GM21529 (cell line): ENCODE measurements around the gene NOL4L.

Source experiments
- ATAC-seq: cut with Tn5 transposase; IDR thresholded peaks from one replicate; pipeline ENCODE4 v1.9.1; 2021; ENCODE audit not compliant: unreplicated experiment

The NOL4L gene, protein sequence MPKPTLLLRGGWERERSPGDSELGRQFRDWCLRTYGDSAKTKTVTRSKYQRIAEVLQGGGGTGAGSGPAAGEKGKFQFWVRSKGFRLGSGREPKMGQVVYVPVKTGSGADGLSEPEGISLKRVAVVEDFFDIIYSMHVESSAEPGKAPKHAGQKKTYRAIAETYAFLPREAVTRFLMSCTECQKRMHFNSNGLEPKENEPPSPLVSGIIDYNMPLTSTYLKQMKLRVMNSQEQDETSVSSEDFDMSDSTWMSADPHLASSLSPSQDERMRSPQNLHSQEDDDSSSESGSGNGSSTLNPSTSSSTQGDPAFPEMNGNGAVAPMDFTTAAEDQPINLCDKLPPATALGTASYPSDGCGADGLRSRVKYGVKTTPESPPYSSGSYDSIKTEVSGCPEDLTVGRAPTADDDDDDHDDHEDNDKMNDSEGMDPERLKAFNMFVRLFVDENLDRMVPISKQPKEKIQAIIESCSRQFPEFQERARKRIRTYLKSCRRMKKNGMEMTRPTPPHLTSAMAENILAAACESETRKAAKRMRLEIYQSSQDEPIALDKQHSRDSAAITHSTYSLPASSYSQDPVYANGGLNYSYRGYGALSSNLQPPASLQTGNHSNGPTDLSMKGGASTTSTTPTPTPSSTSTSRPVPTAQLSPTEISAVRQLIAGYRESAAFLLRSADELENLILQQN

DNA sequence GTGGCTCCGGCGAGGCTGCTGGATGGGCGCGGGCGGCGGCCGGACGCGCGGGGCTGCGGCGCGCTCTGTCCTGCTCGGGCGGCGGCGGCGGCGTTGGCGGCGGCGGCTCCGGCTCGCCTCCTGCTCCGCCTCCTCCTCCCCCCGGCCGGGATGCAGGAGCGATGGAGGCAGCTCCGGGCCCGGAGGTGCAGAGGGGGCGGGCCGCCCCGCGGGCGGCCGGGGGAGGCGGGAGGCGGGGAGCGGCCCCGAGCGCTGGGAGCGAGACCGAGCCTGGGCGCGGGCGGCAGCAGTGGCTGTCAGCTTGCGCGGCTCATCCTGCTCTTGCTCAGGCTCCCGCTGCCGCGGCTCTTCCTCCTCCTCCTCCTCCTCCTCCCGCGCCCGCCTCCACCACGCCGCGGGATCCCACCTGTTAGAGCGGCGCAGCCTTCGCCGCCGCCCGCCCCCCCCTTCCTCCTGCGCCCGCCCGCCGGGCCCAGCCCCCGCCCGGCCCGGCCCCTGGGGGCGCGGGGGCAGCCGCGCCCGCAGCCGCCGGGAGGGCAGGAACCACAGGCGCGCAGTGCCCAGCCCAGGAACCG lies at the start of gene NOL4L:
TSS of gene NOL4L (minus strand) at position 323 of the 575 bp plus-strand sequence. CDS start 443 bp downstream, outside the sequence.
- ATAC-seq: no peak

DNA sequence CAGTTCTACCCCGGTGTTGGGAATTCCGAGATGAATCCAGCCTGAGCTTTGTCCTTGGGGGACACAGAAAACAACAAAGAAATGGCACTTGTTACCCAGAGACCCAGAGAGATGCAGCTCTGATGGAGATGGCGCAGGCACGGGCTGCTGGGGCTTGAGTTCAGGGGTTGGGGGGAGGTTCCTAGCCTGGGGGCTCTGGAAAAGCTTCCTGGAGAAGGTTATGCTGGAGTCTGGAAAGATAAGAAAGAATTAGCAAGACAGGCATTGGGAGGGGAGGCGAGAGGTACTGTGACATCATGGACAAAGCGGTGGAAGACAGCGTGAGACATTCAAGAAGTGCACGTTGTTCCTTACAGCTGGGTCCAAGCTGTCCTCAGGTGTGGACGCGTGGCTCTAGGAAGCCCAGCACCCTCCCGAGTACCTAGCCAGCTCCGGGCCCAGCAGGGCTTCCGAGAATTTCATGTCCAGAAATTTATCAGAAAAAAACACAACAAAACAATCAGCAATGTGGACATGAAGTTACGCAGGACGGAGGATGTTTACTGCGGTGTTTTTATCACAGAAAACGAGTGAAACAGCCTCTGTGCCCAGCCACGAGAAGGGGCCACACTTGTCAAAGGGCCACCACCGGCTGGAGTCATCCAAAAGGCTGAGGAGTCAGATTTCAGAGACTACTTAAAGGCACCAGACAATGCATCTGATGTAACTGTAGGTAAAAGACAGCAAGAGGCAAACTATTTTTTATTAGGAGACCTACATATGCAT lies 49.1 kb upstream of the NOL4L start:
- ATAC-seq: no peak

DNA sequence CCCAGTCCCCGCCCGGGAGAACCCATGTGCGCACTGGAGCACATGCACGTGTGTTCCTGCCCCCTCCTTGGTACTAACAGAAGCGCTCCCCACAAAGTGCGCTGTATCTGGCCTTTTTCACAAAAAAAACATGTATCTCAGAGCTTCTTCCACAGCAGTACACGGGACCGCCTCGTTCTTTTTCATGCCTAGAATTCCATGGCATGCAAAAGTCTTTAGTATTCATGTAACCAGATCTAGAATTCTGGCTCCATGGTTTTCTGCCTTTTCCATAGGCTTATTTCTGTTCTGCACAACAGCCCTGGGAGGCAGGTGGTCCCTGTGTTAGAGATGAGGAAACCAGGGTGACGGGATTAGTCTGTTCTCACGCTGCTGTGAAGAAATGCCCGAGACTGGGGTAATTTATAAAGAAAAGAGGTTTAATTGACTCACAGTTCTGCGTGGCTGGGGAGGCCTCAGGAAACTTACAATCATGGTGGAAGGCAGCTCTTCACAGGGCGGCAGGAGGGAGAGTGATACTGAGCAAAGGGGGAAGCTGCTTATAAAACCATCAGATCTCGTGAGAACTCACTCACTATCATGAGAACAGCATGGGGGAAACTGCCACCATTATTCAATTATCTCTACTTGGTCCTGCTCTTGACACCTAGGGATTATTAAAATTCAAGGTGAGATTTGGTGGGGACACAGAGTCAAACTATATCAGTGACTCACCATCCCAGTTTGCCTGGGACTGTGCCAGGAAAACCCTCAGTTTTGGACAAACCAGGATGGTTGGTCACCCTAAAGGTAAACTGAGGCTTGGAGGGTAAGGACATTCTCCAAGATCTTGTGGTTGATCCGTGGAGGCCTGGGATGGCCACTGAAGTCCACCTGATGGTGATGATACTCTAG lies 47.6 kb upstream of the NOL4L start:
- no peak for ATAC-seq

DNA sequence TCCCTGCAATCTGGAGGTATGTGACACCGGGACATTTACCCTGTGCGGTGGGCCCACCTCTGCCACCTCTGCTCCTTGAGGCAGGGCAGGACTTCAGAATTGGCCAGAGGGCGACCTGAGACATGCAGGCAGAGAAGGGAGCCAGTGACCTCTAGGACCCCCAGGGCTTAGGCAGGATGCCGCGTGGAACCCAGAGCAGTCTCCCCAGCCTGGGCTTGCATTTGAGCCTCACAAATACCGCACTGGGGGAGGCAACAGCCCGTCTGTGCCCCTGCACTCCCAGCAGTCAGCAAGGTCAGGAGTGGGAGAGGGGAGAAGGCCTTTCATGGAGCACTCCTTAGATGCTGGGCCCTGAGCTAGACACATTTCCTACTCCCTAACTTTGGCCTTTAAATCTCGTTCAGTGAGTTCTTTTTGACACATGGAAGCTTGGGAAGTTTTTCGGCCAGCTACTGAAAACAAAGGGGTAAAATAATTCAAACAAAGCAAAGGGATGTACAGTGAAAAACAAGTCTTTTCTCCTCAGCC lies 46.9 kb upstream of the NOL4L start:
- no peak for ATAC-seq

DNA sequence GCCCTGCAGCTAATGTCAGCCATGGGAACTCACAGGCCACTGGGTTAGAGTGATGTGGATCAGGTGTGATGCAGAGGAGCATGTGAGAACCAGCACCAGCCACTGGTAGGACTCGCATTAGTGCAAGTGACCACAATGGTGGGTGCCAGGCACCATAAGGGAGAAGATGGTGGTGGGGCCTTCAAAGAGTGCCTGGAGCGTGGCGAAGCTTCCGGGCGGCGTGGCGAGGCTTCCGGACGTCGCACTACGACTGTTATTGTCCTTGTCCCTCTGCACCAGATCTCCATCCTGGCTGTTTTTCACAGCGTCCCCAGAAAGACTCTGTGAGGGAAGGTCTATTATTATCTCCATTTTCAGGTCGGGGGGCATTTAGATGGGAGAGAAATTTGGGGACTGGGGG lies 44.7 kb upstream of the NOL4L start:
- ATAC-seq: no peak

DNA sequence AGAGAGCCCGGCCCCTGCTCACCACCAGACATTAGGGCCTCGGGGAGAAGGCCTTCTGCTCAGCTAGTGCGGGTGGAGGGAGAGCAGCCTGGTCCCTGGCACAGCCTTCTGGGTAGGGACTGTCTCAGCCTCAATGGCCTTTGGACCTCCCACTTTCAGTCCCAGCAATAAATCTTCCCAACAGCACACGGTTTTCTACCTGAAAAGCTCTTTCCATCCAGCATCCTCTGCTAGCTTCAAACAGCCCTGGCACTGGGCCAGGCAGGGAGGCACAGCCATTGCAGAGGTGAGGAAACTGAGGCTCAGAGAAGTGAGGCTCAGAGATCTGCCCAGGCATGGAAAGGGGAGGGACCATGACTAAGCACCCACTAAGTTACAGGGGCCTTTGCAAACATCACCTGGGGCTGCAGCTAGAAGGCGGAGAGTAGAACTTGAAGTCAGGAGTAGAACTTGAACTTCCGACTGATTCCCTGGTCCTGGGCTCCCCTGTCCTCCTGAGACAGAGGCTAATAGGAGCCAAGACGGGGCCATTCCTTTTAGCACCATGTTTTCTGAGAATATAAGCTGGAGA lies 43.9 kb upstream of the NOL4L start:
- ATAC-seq: no peak

DNA sequence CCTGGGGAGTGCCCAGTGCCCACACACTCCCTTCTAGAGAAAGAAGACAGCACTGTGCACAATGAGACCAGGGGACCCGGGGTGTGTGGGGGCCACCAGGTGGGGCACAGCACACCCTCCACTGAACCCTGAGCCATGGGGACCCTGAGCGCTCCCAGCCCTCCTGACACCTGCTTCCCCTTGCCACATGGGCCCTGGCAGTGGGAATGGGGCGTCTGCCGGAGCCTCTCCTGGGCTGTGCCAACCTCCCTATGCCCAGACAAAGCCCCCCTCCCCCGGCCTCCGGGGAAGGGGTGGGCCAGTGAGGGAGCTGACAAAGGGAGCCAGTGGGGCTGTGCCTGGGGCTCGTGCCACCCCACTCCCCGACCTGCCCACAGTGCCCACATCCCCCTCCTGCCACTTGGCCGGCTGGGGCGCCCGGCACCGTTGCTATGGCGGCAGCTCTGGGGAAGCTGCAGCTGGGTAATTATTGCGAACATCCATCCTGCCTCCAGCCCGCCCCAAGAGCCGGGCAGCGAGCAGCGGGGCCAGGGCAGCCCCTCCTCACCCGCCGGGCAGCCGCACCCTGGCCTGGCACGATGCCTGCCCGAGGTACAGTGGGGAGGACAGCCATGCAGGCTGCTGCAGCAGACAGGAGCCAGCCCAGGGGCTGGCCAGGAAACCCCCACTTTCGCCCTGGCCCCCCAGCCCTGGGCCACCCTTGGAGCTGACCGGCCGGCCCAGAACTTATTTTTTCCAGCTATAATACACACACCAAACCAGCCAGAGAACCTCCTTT lies 41.9 kb upstream of the NOL4L start:
- ATAC-seq: peak; percentile 17

DNA sequence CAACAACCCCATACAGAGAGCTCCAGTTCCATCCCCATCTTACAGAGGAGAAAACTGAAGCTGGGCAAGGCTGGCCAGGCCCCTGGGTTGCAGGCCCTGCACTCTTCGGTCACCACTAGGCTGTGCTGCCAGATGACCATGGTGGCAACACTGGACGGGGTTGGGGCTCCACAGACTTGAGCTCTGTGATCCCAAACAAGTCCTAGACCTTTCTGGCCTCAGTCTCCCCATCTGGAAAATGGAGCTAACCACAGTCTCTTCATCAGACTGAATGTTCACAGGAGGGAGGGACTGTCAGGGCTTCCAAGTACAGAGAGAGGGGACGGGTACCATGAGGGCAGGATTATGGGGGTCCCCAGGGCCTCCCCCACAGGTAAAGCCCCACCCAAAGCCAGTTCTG lies 41.3 kb upstream of the NOL4L start:
- no peak for ATAC-seq

DNA sequence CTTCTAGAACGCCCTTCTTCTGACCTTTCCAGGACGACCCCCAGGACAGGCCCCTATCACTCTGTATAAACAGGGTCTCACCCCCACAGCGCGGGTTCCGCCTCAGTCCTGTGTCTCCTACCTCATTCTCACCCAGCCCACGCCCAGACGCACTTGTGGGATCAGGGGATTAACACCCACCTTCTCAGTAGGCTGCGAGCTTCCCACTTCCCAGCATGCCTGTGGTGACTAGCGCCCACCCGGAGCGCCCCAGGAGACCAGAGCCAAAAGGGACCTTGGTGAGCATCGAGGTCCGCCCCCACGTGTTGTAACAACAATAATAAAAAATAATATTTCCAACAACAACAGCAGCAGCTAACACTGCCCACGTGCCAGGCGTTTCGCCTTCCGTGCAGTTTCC lies 40.9 kb upstream of the NOL4L start:
- no peak for ATAC-seq

DNA sequence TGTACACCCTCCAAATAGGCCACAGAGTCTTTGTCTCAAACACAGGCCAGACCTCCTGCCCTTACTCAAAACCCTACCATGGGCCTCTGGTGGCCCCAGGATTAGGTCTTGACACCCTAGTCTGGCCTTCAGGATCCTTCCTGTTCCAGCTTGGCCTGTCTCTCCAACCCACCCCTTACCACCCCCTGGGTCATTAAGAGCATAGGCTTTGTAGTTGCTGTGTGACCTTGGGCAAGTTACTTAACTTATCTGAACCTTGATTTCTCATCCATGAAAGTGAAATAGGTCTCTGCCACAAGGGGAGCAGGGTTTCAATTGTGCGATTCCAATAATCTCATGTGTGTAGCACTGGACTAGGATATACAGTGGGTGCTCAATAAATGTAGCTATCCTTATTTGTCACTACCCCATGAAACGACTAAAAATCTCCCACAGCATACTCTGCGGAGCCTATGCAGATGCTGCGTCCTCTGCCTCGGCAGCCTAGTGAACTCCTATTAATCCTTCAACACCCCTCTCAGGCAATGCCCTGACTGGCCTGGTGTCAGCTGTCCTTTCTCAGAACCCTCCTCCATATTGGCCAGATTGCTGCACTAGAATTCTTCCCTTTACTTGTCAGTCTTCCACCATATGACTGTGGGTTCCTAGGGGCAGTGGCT lies 39.7 kb upstream of the NOL4L start:
- ATAC-seq: no peak

DNA sequence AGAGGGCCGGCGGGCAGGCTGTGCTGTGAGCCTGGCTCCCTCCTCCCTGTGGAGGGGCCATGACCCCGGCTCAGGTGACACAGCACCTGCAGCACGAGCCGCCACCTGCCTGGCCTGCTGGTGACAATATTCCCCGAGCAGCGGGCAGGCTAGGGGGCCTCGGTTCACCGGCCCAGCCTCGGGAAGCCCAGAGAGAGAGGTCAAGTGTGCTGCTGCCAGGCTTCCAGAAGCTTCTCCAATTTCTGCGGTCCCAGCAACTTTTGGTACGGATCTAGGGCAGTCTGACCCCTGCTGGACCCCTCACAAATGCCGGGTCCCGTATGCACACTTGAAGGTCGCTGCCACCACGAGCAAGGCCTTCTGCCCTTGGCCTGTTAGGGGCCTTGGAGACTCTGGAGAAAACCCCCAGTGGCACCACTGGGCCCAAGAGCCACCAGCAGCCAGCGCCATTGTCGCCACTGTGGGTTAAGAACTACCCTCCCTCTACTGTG lies 38.6 kb upstream of the NOL4L start:
- no peak for ATAC-seq

DNA sequence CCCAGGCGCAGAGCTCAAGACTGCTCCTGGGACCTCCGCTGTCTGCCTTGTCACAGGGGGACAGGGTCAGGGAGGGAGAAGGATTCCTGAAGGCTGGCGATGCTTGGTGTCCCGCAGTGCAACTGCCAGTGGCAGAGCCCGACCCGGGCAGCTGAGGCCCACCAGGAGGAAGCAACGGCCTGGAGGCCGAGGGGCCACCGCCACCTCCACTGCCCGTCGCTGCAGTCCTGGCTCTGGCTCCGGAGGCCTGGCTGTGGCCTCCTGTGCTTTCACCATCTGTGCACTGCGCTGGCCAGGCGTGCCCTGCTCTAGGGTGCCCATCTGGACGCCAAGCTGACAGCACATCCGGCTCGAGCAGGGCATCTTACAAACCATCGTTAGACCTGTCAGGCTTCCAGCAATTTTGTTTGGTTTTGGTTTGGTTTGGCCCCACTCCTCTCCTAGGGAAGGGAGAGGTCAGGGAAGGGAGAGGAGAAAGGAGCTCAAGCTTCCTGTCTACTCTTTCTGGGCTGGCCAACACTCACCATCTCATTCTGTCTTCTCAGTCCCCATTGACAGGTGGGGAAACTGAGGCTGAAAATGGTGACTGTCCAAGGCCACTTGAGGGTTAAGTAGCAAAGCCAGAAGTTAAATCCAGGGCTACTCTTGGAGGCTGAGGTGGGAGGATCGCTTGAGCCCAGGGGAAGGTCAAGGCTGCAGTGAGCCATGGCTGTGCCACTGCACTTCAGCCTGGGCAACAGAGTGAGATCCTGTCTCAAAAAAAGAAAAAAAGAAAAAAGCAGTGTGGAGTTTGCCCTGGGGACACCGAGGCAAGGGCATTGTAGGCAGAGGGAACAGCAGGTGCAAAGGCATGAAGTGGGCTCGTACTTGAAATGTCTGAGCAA lies 37.7 kb upstream of the NOL4L start:
- ATAC-seq: no peak

DNA sequence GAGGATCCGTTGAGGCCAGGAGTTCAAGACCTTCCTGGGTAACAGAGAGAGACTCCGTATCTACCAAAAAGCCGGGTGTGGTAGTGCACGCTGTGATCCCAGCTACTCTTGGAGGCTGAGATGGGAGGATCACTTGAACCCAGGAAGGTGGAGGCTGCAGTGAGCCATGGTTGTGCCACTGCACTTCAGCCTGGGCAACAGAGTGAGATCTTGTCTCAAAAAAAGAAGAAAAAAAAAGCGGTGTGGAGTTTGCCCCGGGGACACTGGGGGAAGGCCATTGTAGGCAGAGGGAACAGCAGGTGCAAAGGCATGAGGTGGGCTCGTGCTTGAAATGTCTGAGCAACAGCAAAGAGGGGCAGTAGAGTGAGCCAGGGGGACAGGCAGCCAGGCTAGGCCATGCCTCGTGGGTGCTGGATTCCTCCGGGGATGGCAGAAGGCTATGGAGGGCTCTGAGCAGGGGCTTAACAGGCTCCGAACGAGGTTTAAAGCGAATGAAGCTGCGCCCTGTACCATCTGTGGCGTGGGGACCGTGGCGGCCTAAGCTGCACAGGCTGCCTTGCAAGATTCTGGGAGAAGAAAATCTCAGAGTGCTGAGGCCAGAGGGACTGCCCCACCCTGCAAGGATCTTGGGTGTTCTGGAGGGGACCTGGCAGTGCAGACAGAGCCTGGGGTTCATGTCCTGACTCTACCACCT lies 36.9 kb upstream of the NOL4L start:
- no peak for ATAC-seq

DNA sequence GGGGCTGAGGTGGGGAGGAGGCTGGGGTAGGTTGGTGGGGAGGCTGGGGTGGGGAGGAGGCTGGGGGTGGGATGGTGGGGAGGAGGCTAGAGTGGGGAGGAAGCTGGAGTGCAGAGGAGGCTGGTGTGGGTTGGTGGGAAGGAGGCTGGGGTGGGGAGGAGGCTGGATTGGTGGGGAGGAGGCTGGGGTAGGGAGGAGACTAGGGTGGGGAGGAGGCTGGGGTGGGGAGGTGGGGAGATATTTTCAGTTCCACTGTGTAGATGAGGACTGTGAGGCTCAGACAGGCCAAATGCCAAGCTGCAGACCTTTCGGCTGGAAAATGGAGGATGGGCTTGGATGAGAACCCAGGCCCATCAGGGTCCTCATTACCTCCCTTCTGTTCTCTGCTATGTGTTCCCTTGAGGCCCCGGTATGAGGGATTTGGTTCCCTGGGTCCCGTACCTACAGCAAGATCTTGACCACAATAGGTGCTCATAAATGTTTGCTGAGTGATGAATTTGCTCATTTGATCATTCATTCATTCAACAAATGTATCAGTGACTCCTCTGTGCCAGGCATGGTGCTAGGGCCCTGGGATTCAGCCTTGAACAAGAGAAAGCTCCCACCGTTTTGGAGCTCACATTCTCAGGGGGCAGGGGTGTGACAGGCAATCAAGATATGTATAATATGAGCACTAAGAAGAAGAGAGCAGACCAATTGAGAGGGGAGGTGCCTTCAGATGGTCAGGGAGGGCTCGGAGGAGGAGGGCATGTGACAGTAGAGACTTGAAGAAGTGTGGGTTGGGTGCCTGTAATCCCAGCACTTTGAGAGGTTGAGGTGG lies 36.1 kb upstream of the NOL4L start:
- no peak for ATAC-seq

DNA sequence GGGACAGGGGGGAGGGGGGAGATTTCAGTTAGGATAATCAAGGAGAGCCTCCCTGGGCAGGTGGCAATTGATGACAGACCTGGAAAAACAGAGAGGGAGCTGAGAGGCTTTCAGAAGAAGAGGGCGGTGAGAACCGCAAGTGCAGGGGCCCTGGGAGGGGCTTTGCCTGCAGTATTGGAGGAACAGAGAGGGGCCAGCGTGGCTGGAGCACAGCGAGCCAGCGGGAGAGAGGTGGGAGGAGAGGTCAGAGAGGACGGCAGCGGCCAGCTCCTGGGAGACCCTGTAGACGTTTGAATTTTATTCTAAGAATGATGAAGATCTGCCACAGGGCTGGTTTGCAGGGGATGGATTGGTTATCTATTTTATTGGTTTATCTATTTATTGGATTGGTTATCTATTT lies 34.5 kb upstream of the NOL4L start:
- ATAC-seq: no peak

DNA sequence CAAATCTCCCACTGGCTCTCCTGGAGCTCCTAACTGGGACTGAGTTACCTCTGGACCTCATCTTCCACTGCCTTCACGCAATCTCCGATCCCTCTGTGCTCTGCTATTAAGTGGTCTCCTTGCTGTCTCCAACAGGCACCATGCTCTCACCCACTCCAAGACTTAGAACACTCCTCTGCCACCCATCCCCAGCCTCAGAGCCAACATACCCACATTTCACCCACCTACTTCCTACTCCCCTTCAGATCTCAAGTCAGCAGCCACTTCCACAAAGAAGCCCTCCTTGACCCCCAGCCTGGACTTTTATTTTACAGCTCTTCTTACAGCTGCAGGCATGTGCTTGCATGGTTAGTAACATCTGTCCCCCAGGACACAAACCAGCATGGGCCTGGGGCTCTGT lies 29.6 kb upstream of the NOL4L start:
- ATAC-seq: no peak
